Osteoblast (primary cell): ENCODE results near the gene OPA1. TPM values are rescaled to one million over a fixed set of nuclear protein-coding genes. Genes with fewer than 3 reads are reported as not detected.

Experiments
- DNase-seq: peaks from one replicate; pipeline ENCODE4 v3.0.0; 2011; ENCODE audit warnings: low spot score, mixed read lengths; ENCODE audit not compliant: insufficient read length; ENCODE audit errors: missing footprints
- H2AFZ ChIP-seq: 2 replicates; pipeline ENCODE4 v1.6.0; 2011; ENCODE audit warnings: mild to moderate bottlenecking, low read length
- H3K27ac ChIP-seq: 2 replicates; pipeline ENCODE4 v1.5.1; 2011; ENCODE audit warnings: mild to moderate bottlenecking, low read depth, low read length, moderate library complexity
- H3K27me3 ChIP-seq: 2 replicates; pipeline ENCODE4 v1.6.0; 2012; ENCODE audit warnings: mild to moderate bottlenecking, control low read depth, inconsistent platforms, low read length, moderate library complexity; ENCODE audit not compliant: insufficient read depth
- H3K36me3 ChIP-seq: 2 replicates; pipeline ENCODE4 v1.5.1; 2011; ENCODE audit warnings: mild to moderate bottlenecking, low read length, control low read depth, moderate library complexity; ENCODE audit not compliant: insufficient read depth
- H3K4me1 ChIP-seq: 2 replicates; pipeline ENCODE4 v1.5.1; 2011; ENCODE audit warnings: mild to moderate bottlenecking, low read length, control low read depth, moderate library complexity; ENCODE audit not compliant: insufficient read depth
- H3K4me2 ChIP-seq: 2 replicates; pipeline ENCODE4 v1.6.0; 2011; ENCODE audit warnings: mild to moderate bottlenecking, low read length; ENCODE audit not compliant: insufficient read depth
- H3K4me3 ChIP-seq: fragments of 200-600 bp; sonication (generic); 3 replicates; pipeline ENCODE4 v1.5.1; 2012; ENCODE audit warnings: mild to moderate bottlenecking, low read length, inconsistent platforms; ENCODE audit not compliant: insufficient read depth
- H3K79me2 ChIP-seq: 2 replicates; pipeline ENCODE4 v1.6.0; 2012; ENCODE audit warnings: mild to moderate bottlenecking, low read length, control low read depth, inconsistent platforms; ENCODE audit not compliant: insufficient read depth
- H3K9me3 ChIP-seq: 2 replicates; pipeline ENCODE4 v1.5.1; 2011; ENCODE audit warnings: low read depth, low read length, control low read depth
- H4K20me1 ChIP-seq: 2 replicates; pipeline ENCODE4 v1.6.0; 2012; ENCODE audit warnings: mild to moderate bottlenecking, low read length, control low read depth; ENCODE audit not compliant: insufficient read depth
- CTCF ChIP-seq: IDR thresholded peaks from 2 replicates; pipeline ENCODE4 v1.5.1; 2011; ENCODE audit warnings: mild to moderate bottlenecking, low read depth, low read length, moderate library complexity; ENCODE audit errors: extremely low read depth
- total RNA-seq: library from RNA; depleted of rRNA; stranded (reverse); fragments of >200 nt; gene quantifications from 2 replicates; pipeline ENCODE4 v1.2.3, GENCODE V29; 2012

The OPA1 gene
- total RNA-seq, 1 donor = 77.4 TPM

GRCh38 chr3:193720169-193720568 lies 127.2 kb downstream of the OPA1 start:
- no peak overlapping the region for H2AFZ ChIP-seq
- H3K4me3 ChIP-seq = no peak overlapping the region
- no peaks in the 10 kb centered on the region for H3K36me3 ChIP-seq
- no peak overlapping the region for H3K27ac ChIP-seq
- TF ChIP-seq CTCF = no peak
- no peak for DNase-seq
- H3K4me2 ChIP-seq = no peak overlapping the region
- no peaks in the 10 kb centered on the region for H3K9me3 ChIP-seq
- peaks cover 2% of the 10 kb centered on the region for H3K27me3 ChIP-seq
- no peaks in the 10 kb centered on the region for H4K20me1 ChIP-seq
- no peaks in the 10 kb centered on the region for H3K79me2 ChIP-seq
- no peaks in the 10 kb centered on the region for H3K4me1 ChIP-seq

- H4K20me1 ChIP-seq = no peaks in the 10 kb centered on the region
- H3K4me1 ChIP-seq = no peaks in the 10 kb centered on the region
- H3K4me3 ChIP-seq = no peak overlapping the region
- H3K36me3 ChIP-seq = no peaks in the 10 kb centered on the region
- no peak overlapping the region for H3K27ac ChIP-seq
- H3K27me3 ChIP-seq = peaks cover 2% of the 10 kb centered on the region
- no peak overlapping the region for H3K4me2 ChIP-seq
- no peak for DNase-seq
- no peaks in the 10 kb centered on the region for H3K9me3 ChIP-seq
- no peak overlapping the region for H2AFZ ChIP-seq
- TF ChIP-seq CTCF = no peak
- no peaks in the 10 kb centered on the region for H3K79me2 ChIP-seq
Measured at GRCh38 chr3:193722566-193722965, 129.6 kb downstream of the OPA1 start.

- Histone ChIP-seq H3K9me3 (no peaks in the 10 kb centered on the region), H3K4me2 (no peak overlapping the region), H3K27ac (no peak overlapping the region), H3K4me3 (no peak overlapping the region), H3K79me2 (no peaks in the 10 kb centered on the region), H4K20me1 (no peaks in the 10 kb centered on the region), H2AFZ (no peak overlapping the region), H3K4me1 (peaks cover under 1% of the 10 kb centered on the region), H3K27me3 (peaks cover 2% of the 10 kb centered on the region), H3K36me3 (no peaks in the 10 kb centered on the region)
- no peak for DNase-seq
- TF ChIP-seq CTCF = no peak
Measured at GRCh38 chr3:193727089-193727488, 134.1 kb downstream of the OPA1 start.

GRCh38 chr3:193728429-193729087 lies 135.6 kb downstream of the OPA1 start:
- Histone ChIP-seq H3K4me2 (no peak overlapping the region), H4K20me1 (no peaks in the 10 kb centered on the region), H3K36me3 (no peaks in the 10 kb centered on the region)

More at GRCh38 chr3:193728429-193729087, 135.6 kb downstream of the OPA1 start:
- H3K79me2 ChIP-seq = no peaks in the 10 kb centered on the region
- no peak overlapping the region for H3K27ac ChIP-seq
- no peak for TF ChIP-seq CTCF
- H3K4me3 ChIP-seq = no peak overlapping the region
- no peak overlapping the region for H2AFZ ChIP-seq
- no peaks in the 10 kb centered on the region for H3K27me3 ChIP-seq
- peak; percentile 39 for DNase-seq
- no peaks in the 10 kb centered on the region for H3K9me3 ChIP-seq
- H3K4me1 ChIP-seq = peaks cover 7% of the 10 kb centered on the region
